ENCODE measurements around the gene VSIG1.

Gene VSIG1

GRCh38 chrX:108064001-108064400 is 19.1 kb downstream of the VSIG1 start:
- in situ Hi-C loops (cut with MboI; ENCODE audit: low sequenced_read_pairs) = no loop called here

- in situ Hi-C loops (cut with MboI; ENCODE audit: low sequenced_read_pairs) = no loop called here
Measured at GRCh38 chrX:108064613-108065012, 19.7 kb downstream of the VSIG1 start.

- in situ Hi-C loops (cut with MboI; ENCODE audit: low sequenced_read_pairs) = no loop called here
Measured at GRCh38 chrX:108068121-108068520, 23.3 kb downstream of the VSIG1 start.

- in situ Hi-C loops (cut with MboI; ENCODE audit: low sequenced_read_pairs) = no loop called here
Measured at GRCh38 chrX:108070891-108071290, 26.0 kb downstream of the VSIG1 start.

- in situ Hi-C loops (cut with MboI; ENCODE audit: low sequenced_read_pairs) = no loop called here
Measured at GRCh38 chrX:108071578-108071977, 26.7 kb downstream of the VSIG1 start.

GRCh38 chrX:108072746-108073145 is 27.9 kb downstream of the VSIG1 start:
- in situ Hi-C loops (cut with MboI; ENCODE audit: low sequenced_read_pairs) = no loop called here

GRCh38 chrX:108081110-108081509 is 36.2 kb downstream of the VSIG1 start:
- in situ Hi-C loops (cut with MboI; ENCODE audit: low sequenced_read_pairs) = no loop called here

GRCh38 chrX:108087792-108088191 is 42.9 kb downstream of the VSIG1 start:
- in situ Hi-C loops (cut with MboI; ENCODE audit: low sequenced_read_pairs) = no loop called here

- in situ Hi-C loops (cut with MboI; ENCODE audit: low sequenced_read_pairs) = no loop called here
Measured at GRCh38 chrX:108088511-108088910, 43.6 kb downstream of the VSIG1 start.

GRCh38 chrX:108090491-108091263 is 45.8 kb downstream of the VSIG1 start:
- in situ Hi-C loops (cut with MboI; ENCODE audit: low sequenced_read_pairs) = no loop called here

GRCh38 chrX:108091264-108091877 is 46.5 kb downstream of the VSIG1 start, which contains the start of the genes ATG4A and PSMD10:
TSS of gene ATG4A (plus strand) at chrX:108091778. CDS start at chrX:108091827, 49 bp downstream.
TSS of gene PSMD10 (minus strand) at chrX:108091542. CDS start at chrX:108091520, 22 bp downstream.
- in situ Hi-C loops (cut with MboI; ENCODE audit: low sequenced_read_pairs) = no loop called here

- in situ Hi-C loops (cut with MboI; ENCODE audit: low sequenced_read_pairs) = no loop called here
Measured at GRCh38 chrX:108091878-108092291, 47.0 kb downstream of the VSIG1 start.

- in situ Hi-C loops (cut with MboI; ENCODE audit: low sequenced_read_pairs) = no loop called here
Measured at GRCh38 chrX:108097380-108097779, 52.5 kb downstream of the VSIG1 start.

- in situ Hi-C loops (cut with MboI; ENCODE audit: low sequenced_read_pairs) = no loop called here
Measured at GRCh38 chrX:108105473-108105872, 60.6 kb downstream of the VSIG1 start.

- in situ Hi-C loops (cut with MboI; ENCODE audit: low sequenced_read_pairs) = no loop called here
Measured at GRCh38 chrX:108114541-108114940, 69.7 kb downstream of the VSIG1 start.

- in situ Hi-C loops (cut with MboI; ENCODE audit: low sequenced_read_pairs) = no loop called here
Measured at GRCh38 chrX:108117988-108118387, 73.1 kb downstream of the VSIG1 start.

GRCh38 chrX:108121291-108121690 is 76.4 kb downstream of the VSIG1 start:
- in situ Hi-C loops (cut with MboI; ENCODE audit: low sequenced_read_pairs) = no loop called here

- in situ Hi-C loops (cut with MboI; ENCODE audit: low sequenced_read_pairs) = no loop called here
Measured at GRCh38 chrX:108122748-108123147, 77.9 kb downstream of the VSIG1 start.

GRCh38 chrX:108123591-108124366 is 78.9 kb downstream of the VSIG1 start:
- in situ Hi-C loops (cut with MboI; ENCODE audit: low sequenced_read_pairs) = no loop called here

- in situ Hi-C loops (cut with MboI; ENCODE audit: low sequenced_read_pairs) = no loop called here
Measured at GRCh38 chrX:108126661-108127060, 81.8 kb downstream of the VSIG1 start.

GRCh38 chrX:108127152-108127551 is 82.3 kb downstream of the VSIG1 start:
- in situ Hi-C loops (cut with MboI; ENCODE audit: low sequenced_read_pairs) = no loop called here

Measured in HL-60/S4 treated with retinoic acid at 250 ng/mL for 4 days and 3 days (cell line).